Measurements from ENCODE around the gene TMEM86B.

TMEM86B gene

GRCh38 chr19:55262359-55262758 is 33.8 kb upstream of the TMEM86B start:
- Histone ChIP-seq H3K9ac (ENCODE audit: low read depth, low read length) (no peak overlapping the region), H3K36me3 (ENCODE audit: insufficient read depth, low read length) (no peaks in the 10 kb centered on the region), H3K9me3 (ENCODE audit: control insufficient read depth, insufficient read depth, low read length) (no peaks in the 10 kb centered on the region), H3K4me1 (ENCODE audit: insufficient read depth, low read length) (peaks cover 4% of the 10 kb centered on the region)

GRCh38 chr19:55261671-55262126 is 33.1 kb upstream of the TMEM86B start:
- H3K36me3 ChIP-seq (ENCODE audit: insufficient read depth, low read length), result no peaks in the 10 kb centered on the region
- H3K4me1 ChIP-seq (ENCODE audit: insufficient read depth, low read length), result peaks cover 8% of the 10 kb centered on the region
- H3K9ac ChIP-seq (ENCODE audit: low read depth, low read length), result no peak overlapping the region
- H3K9me3 ChIP-seq (ENCODE audit: control insufficient read depth, insufficient read depth, low read length), result no peaks in the 10 kb centered on the region

GRCh38 chr19:55259540-55260210 is 31.1 kb upstream of the TMEM86B start:
- H3K4me1 ChIP-seq (ENCODE audit: insufficient read depth, low read length), result peaks cover 15% of the 10 kb centered on the region
- peak overlapping the region; percentile 89 for H3K9ac ChIP-seq (ENCODE audit: low read depth, low read length)
- H3K36me3 ChIP-seq (ENCODE audit: insufficient read depth, low read length), result no peaks in the 10 kb centered on the region
- no peaks in the 10 kb centered on the region for H3K9me3 ChIP-seq (ENCODE audit: control insufficient read depth, insufficient read depth, low read length)

GRCh38 chr19:55258828-55259539 is 30.4 kb upstream of the TMEM86B start, which contains the start of gene PPP6R1:
PPP6R1 (minus strand) TSS chr19:55259017; CDS start chr19:55247103, 11,914 bp downstream.
- Histone ChIP-seq H3K4me1 (ENCODE audit: insufficient read depth, low read length) (peaks cover 22% of the 10 kb centered on the region), H3K36me3 (ENCODE audit: insufficient read depth, low read length) (no peaks in the 10 kb centered on the region), H3K9ac (ENCODE audit: low read depth, low read length) (peak within 1 kb of the TSS; percentile 89), H3K9me3 (ENCODE audit: control insufficient read depth, insufficient read depth, low read length) (no peaks in the 10 kb centered on the region)

- Histone ChIP-seq H3K4me1 (ENCODE audit: insufficient read depth, low read length) (peaks cover 25% of the 10 kb centered on the region), H3K36me3 (ENCODE audit: insufficient read depth, low read length) (no peaks in the 10 kb centered on the region), H3K9ac (ENCODE audit: low read depth, low read length) (peak overlapping the region; percentile 89)
These were observed 29.9 kb upstream of the TMEM86B start for GRCh38 chr19:55258476-55258827.

GRCh38 chr19:55257461-55258420 is 29.2 kb upstream of the TMEM86B start:
- Histone ChIP-seq H3K36me3 (ENCODE audit: insufficient read depth, low read length) (no peaks in the 10 kb centered on the region), H3K9ac (ENCODE audit: low read depth, low read length) (peak overlapping the region; percentile 89), H3K9me3 (ENCODE audit: control insufficient read depth, insufficient read depth, low read length) (no peaks in the 10 kb centered on the region), H3K4me1 (ENCODE audit: insufficient read depth, low read length) (peaks cover 25% of the 10 kb centered on the region)

More at GRCh38 chr19:55258476-55258827, 29.9 kb upstream of the TMEM86B start:
- no peaks in the 10 kb centered on the region for H3K9me3 ChIP-seq (ENCODE audit: control insufficient read depth, insufficient read depth, low read length)

- H3K9me3 ChIP-seq (ENCODE audit: control insufficient read depth, insufficient read depth, low read length), result no peaks in the 10 kb centered on the region
- H3K9ac ChIP-seq (ENCODE audit: low read depth, low read length), result peak overlapping the region; percentile 89; the same call in 1 of the 2 replicates
- no peaks in the 10 kb centered on the region for H3K36me3 ChIP-seq (ENCODE audit: insufficient read depth, low read length)
- peaks cover 26% of the 10 kb centered on the region for H3K4me1 ChIP-seq (ENCODE audit: insufficient read depth, low read length)
These were observed 28.2 kb upstream of the TMEM86B start for GRCh38 chr19:55256562-55257460.

GRCh38 chr19:55255618-55256423 is 27.3 kb upstream of the TMEM86B start:
- no peaks in the 10 kb centered on the region for H3K36me3 ChIP-seq (ENCODE audit: insufficient read depth, low read length)
- H3K4me1 ChIP-seq (ENCODE audit: insufficient read depth, low read length), result peaks cover 33% of the 10 kb centered on the region
- no peak overlapping the region for H3K9ac ChIP-seq (ENCODE audit: low read depth, low read length)
- no peaks in the 10 kb centered on the region for H3K9me3 ChIP-seq (ENCODE audit: control insufficient read depth, insufficient read depth, low read length)

- Histone ChIP-seq H3K4me1 (ENCODE audit: insufficient read depth, low read length) (peaks cover 29% of the 10 kb centered on the region), H3K9ac (ENCODE audit: low read depth, low read length) (no peak overlapping the region), H3K9me3 (ENCODE audit: control insufficient read depth, insufficient read depth, low read length) (no peaks in the 10 kb centered on the region), H3K36me3 (ENCODE audit: insufficient read depth, low read length) (no peaks in the 10 kb centered on the region; the same call in 1 of the 2 replicates)
These were observed 26.0 kb upstream of the TMEM86B start for GRCh38 chr19:55254625-55254977.

- Histone ChIP-seq H3K4me1 (ENCODE audit: insufficient read depth, low read length) (peaks cover 29% of the 10 kb centered on the region), H3K9ac (ENCODE audit: low read depth, low read length) (no peak overlapping the region)
These were observed 25.5 kb upstream of the TMEM86B start for GRCh38 chr19:55253842-55254624.

GRCh38 chr19:55252760-55253663 is 24.4 kb upstream of the TMEM86B start:
- Histone ChIP-seq H3K9ac (ENCODE audit: low read depth, low read length) (no peak overlapping the region), H3K9me3 (ENCODE audit: control insufficient read depth, insufficient read depth, low read length) (no peaks in the 10 kb centered on the region), H3K4me1 (ENCODE audit: insufficient read depth, low read length) (peaks cover 29% of the 10 kb centered on the region), H3K36me3 (ENCODE audit: insufficient read depth, low read length) (no peaks in the 10 kb centered on the region; the same call in 1 of the 2 replicates)

More at GRCh38 chr19:55253842-55254624, 25.5 kb upstream of the TMEM86B start:
- Histone ChIP-seq H3K9me3 (ENCODE audit: control insufficient read depth, insufficient read depth, low read length) (no peaks in the 10 kb centered on the region), H3K36me3 (ENCODE audit: insufficient read depth, low read length) (no peaks in the 10 kb centered on the region; the same call in 1 of the 2 replicates)
